KMS-11 (cell line): ENCODE measurements around the gene POR.

Experiments used
- H2AFZ ChIP-seq: fragments of 200-600 bp; sonication (generic); 2 replicates; pipeline ENCODE4 v1.6.1; 2016; ENCODE audit warnings: antibody characterized with exemption, mixed run types, low read depth
- H3K27ac ChIP-seq: fragments of 200-600 bp; sonication (generic); 2 replicates; pipeline ENCODE4 v1.6.1; 2016; ENCODE audit warnings: mild to moderate bottlenecking, mixed run types
- H3K27me3 ChIP-seq: fragments of 200-600 bp; sonication (generic); 2 replicates; pipeline ENCODE4 v1.6.1; 2017; ENCODE audit warnings: mild to moderate bottlenecking, low read depth, mixed run types, moderate library complexity; ENCODE audit not compliant: insufficient read depth
- H3K36me3 ChIP-seq: fragments of 200-600 bp; sonication (generic); 2 replicates; pipeline ENCODE4 v1.6.1; 2017; ENCODE audit warnings: mild to moderate bottlenecking, mixed run types; ENCODE audit not compliant: insufficient read depth
- H3K4me1 ChIP-seq: fragments of 200-600 bp; sonication (generic); 2 replicates; pipeline ENCODE4 v1.6.1; 2016; ENCODE audit warnings: mild to moderate bottlenecking, low read depth, mixed run types; ENCODE audit not compliant: poor library complexity, severe bottlenecking
- H3K4me2 ChIP-seq: fragments of 200-600 bp; sonication (generic); 2 replicates; pipeline ENCODE4 v1.7.0; 2016; ENCODE audit warnings: mild to moderate bottlenecking, mixed run types
- H3K4me3 ChIP-seq: fragments of 200-600 bp; sonication (generic); IDR thresholded peaks from 2 replicates; pipeline ENCODE4 v1.6.1; 2017; ENCODE audit warnings: low read depth, low read length, mixed read lengths; ENCODE audit not compliant: insufficient read depth
- H3K79me2 ChIP-seq: fragments of 200-600 bp; sonication (generic); 2 replicates; pipeline ENCODE4 v1.6.1; 2016; ENCODE audit warnings: low read depth, mixed run types; ENCODE audit not compliant: insufficient read depth
- H3K9ac ChIP-seq: fragments of 200-600 bp; sonication (generic); 2 replicates; pipeline ENCODE4 v1.6.1; 2016; ENCODE audit warnings: mild to moderate bottlenecking, mixed run types
- H4K20me1 ChIP-seq: fragments of 200-600 bp; sonication (generic); 2 replicates; pipeline ENCODE4 v1.6.1; 2016; ENCODE audit warnings: mild to moderate bottlenecking, mixed run types; ENCODE audit not compliant: insufficient read depth
- CTCF ChIP-seq: fragments of 200-600 bp; sonication (generic); conservative IDR thresholded peaks from 2 replicates; pipeline ENCODE4 v1.6.1; 2017; ENCODE audit warnings: low read depth, mild to moderate bottlenecking, antibody characterized with exemption, low read length, moderate library complexity, mixed read lengths

The POR gene

GRCh38 chr7:75916259-75916658 lies 1.3 kb downstream of the POR start:
- no peak for TF ChIP-seq CTCF
- H3K4me1 ChIP-seq: peaks cover 16% of the 10 kb centered on the region
- H3K4me3 ChIP-seq: no peak overlapping the region
- H2AFZ ChIP-seq: no peak overlapping the region; the same call in 1 of the 2 replicates
- no peaks in the 10 kb centered on the region for H3K27me3 ChIP-seq
- H3K36me3 ChIP-seq: no peaks in the 10 kb centered on the region
- H3K9ac ChIP-seq: peak overlapping the region; percentile 57; the same call in 1 of the 2 replicates
- peak overlapping the region; percentile 69 for H3K4me2 ChIP-seq
- peaks cover 21% of the 10 kb centered on the region; the same call in 1 of the 2 replicates for H3K79me2 ChIP-seq
- H3K27ac ChIP-seq: no peak overlapping the region
- H4K20me1 ChIP-seq: no peaks in the 10 kb centered on the region; the same call in 1 of the 2 replicates

GRCh38 chr7:75916685-75917634 lies 2.0 kb downstream of the POR start:
- Histone ChIP-seq H3K4me1 (peaks cover 16% of the 10 kb centered on the region), H4K20me1 (no peaks in the 10 kb centered on the region; the same call in 1 of the 2 replicates), H3K4me2 (no peak overlapping the region; the same call in 1 of the 2 replicates), H3K27ac (no peak overlapping the region), H2AFZ (no peak overlapping the region), H3K9ac (no peak overlapping the region), H3K36me3 (no peaks in the 10 kb centered on the region), H3K27me3 (no peaks in the 10 kb centered on the region), H3K79me2 (peaks cover 21% of the 10 kb centered on the region; the same call in 1 of the 2 replicates), H3K4me3 (no peak overlapping the region)
- TF ChIP-seq CTCF: no peak

GRCh38 chr7:75920431-75921161 lies 5.6 kb downstream of the POR start:
- Histone ChIP-seq H4K20me1 (no peaks in the 10 kb centered on the region; the same call in 1 of the 2 replicates), H3K4me3 (no peak overlapping the region), H3K36me3 (no peaks in the 10 kb centered on the region), H3K4me1 (peaks cover 16% of the 10 kb centered on the region), H3K27ac (no peak overlapping the region), H3K79me2 (peaks cover 21% of the 10 kb centered on the region; the same call in 1 of the 2 replicates), H3K27me3 (no peaks in the 10 kb centered on the region), H3K4me2 (no peak overlapping the region), H2AFZ (no peak overlapping the region), H3K9ac (no peak overlapping the region)
- TF ChIP-seq CTCF: no peak

- Histone ChIP-seq H3K4me2 (no peak overlapping the region), H3K9ac (no peak overlapping the region), H3K36me3 (no peaks in the 10 kb centered on the region), H3K79me2 (peaks cover 21% of the 10 kb centered on the region; the same call in 1 of the 2 replicates), H3K27me3 (no peaks in the 10 kb centered on the region), H3K4me1 (peaks cover 9% of the 10 kb centered on the region), H3K4me3 (no peak overlapping the region), H3K27ac (no peak overlapping the region), H2AFZ (no peak overlapping the region), H4K20me1 (no peaks in the 10 kb centered on the region; the same call in 1 of the 2 replicates)
- TF ChIP-seq CTCF: no peak
Measured at GRCh38 chr7:75921479-75921878, 6.5 kb downstream of the POR start.
